ENCODE measurements around the gene F11.

GRCh38 chr4:186294160-186294559, 28.2 kb downstream of the F11 start:
- TF ChIP-seq CTCF (IDR thresholded peaks at IDR 0.05) = no peak
- TF ChIP-seq EZH2 (IDR thresholded peaks at IDR 0.05) = no peak
- TF ChIP-seq EZH2phosphoT487 (IDR thresholded peaks at IDR 0.05) = no peak
